Tibial nerve (tissue), 4 donors: ENCODE results near the gene AKNA.

Experiments
- EP300 ChIP-seq, 2 donors: sonication (generic); formaldehyde crosslinking; IDR thresholded peaks; one replicate each; pipeline ENCODE4 v1.6.1; 2017; ENCODE audit warnings: antibody characterized with exemption in 2 of 2, mild to moderate bottlenecking in 1 of 2
- POLR2A ChIP-seq, 2 donors: fragments of 450-650 bp; IDR thresholded peaks; one replicate each; pipeline ENCODE4 v1.6.1; 2017; ENCODE audit warnings: antibody characterized with exemption in 2 of 2, mild to moderate bottlenecking in 2 of 2, moderate library complexity in 2 of 2
- TF ChIP-seq, protein P1 (sequence below), 5 experiments: fragments of 200-600 bp in 3 of 5; fragments of 450-650 bp in 2 of 5; sonication (generic) in 3 of 5; IDR thresholded peaks; one replicate each; pipeline ENCODE4 v1.5.1; 2016 to 2019; ENCODE audit warnings: antibody characterized with exemption in 5 of 5, mild to moderate bottlenecking in 3 of 5, moderate library complexity in 2 of 5

DNA sequence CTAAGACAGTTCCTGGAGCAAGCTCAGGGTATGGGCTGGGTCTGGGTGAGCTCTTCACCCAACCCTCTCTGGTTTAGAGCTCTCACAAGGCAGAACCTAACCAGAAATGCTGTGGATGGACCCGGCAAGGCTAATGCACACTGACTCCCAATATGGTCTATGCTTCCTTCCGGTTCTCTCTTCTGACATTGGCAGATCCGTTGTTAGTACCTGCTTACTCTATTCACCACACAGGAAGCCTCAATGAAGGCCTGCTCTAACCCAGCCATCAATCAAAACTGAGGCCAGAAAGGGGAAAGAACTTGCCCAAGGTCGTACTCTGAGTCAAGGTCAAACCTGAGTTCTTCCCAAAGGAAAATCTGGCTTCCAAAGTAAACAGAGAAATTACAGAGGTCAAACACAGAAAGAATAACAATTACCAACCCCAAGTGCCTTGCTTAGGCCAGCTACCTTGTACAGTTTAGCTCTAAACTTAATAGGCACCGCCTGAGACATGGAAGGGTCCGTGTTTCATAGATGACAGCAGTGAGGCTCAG lies 46.0 kb upstream of the AKNA start:
- TF ChIP-seq, protein P1, sequence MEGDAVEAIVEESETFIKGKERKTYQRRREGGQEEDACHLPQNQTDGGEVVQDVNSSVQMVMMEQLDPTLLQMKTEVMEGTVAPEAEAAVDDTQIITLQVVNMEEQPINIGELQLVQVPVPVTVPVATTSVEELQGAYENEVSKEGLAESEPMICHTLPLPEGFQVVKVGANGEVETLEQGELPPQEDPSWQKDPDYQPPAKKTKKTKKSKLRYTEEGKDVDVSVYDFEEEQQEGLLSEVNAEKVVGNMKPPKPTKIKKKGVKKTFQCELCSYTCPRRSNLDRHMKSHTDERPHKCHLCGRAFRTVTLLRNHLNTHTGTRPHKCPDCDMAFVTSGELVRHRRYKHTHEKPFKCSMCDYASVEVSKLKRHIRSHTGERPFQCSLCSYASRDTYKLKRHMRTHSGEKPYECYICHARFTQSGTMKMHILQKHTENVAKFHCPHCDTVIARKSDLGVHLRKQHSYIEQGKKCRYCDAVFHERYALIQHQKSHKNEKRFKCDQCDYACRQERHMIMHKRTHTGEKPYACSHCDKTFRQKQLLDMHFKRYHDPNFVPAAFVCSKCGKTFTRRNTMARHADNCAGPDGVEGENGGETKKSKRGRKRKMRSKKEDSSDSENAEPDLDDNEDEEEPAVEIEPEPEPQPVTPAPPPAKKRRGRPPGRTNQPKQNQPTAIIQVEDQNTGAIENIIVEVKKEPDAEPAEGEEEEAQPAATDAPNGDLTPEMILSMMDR (IDR thresholded peaks at IDR 0.05), result no peak
- no peak for TF ChIP-seq POLR2A (IDR thresholded peaks at IDR 0.05)
- no peak for TF ChIP-seq EP300 (IDR thresholded peaks at IDR 0.05)
